Non-pigmented ciliary epithelial cell (primary cell): ENCODE measurements around the gene NFS1.

Source experiments
- DNase-seq: peaks from one replicate; pipeline ENCODE4 v3.0.0-alpha.2; 2010; ENCODE audit warnings: low read depth

The NFS1 gene

GRCh38 chr20:35673884-35674283, 25.3 kb downstream of the NFS1 start:
- DNase-seq = no peak

- no peak for DNase-seq
These were observed 29.5 kb downstream of the NFS1 start for GRCh38 chr20:35669681-35670080.

GRCh38 chr20:35669221-35669620, 29.9 kb downstream of the NFS1 start:
- DNase-seq = no peak

GRCh38 chr20:35665949-35666288, 33.2 kb downstream of the NFS1 start:
- no peak for DNase-seq

GRCh38 chr20:35664466-35665206, 34.5 kb downstream of the NFS1 start, which contains the start of the genes CPNE1 and RBM12:
Gene CPNE1 (minus strand): TSS chr20:35664900. CDS start chr20:35632923, 31,977 bp downstream.
Gene RBM12 (minus strand): TSS chr20:35664900. CDS start chr20:35655322, 9,578 bp downstream.
- peak; percentile 60 for DNase-seq

GRCh38 chr20:35663516-35664465, 35.4 kb downstream of the NFS1 start:
- DNase-seq = no peak

GRCh38 chr20:35662551-35662950, 36.6 kb downstream of the NFS1 start:
- no peak for DNase-seq

- DNase-seq = no peak
These were observed 37.2 kb downstream of the NFS1 start for GRCh38 chr20:35661908-35662307.

- no peak for DNase-seq
These were observed 38.1 kb downstream of the NFS1 start for GRCh38 chr20:35661053-35661452.

- DNase-seq = no peak
These were observed 38.8 kb downstream of the NFS1 start for GRCh38 chr20:35660122-35660937.

GRCh38 chr20:35657271-35657670, 41.9 kb downstream of the NFS1 start:
- no peak for DNase-seq

GRCh38 chr20:35654415-35654814, 44.7 kb downstream of the NFS1 start:
- no peak for DNase-seq

GRCh38 chr20:35653893-35654292, 45.3 kb downstream of the NFS1 start:
- DNase-seq = no peak

- DNase-seq = no peak
These were observed 45.8 kb downstream of the NFS1 start for GRCh38 chr20:35653430-35653734.

- DNase-seq = no peak
These were observed 46.3 kb downstream of the NFS1 start for GRCh38 chr20:35652641-35653429.

- DNase-seq = no peak
These were observed 47.2 kb downstream of the NFS1 start for GRCh38 chr20:35651958-35652357.

- DNase-seq = no peak
These were observed 48.5 kb downstream of the NFS1 start for GRCh38 chr20:35650632-35651031.

GRCh38 chr20:35648836-35649235, 50.3 kb downstream of the NFS1 start:
- DNase-seq = no peak

- DNase-seq = no peak
These were observed 54.3 kb downstream of the NFS1 start for GRCh38 chr20:35644806-35645205.

GRCh38 chr20:35643045-35643444, 56.1 kb downstream of the NFS1 start:
- no peak for DNase-seq

- no peak for DNase-seq
These were observed 57.4 kb downstream of the NFS1 start for GRCh38 chr20:35641743-35642142.

GRCh38 chr20:35640724-35641123, 58.4 kb downstream of the NFS1 start:
- no peak for DNase-seq
